ENCODE data around the gene NSF.

DNA sequence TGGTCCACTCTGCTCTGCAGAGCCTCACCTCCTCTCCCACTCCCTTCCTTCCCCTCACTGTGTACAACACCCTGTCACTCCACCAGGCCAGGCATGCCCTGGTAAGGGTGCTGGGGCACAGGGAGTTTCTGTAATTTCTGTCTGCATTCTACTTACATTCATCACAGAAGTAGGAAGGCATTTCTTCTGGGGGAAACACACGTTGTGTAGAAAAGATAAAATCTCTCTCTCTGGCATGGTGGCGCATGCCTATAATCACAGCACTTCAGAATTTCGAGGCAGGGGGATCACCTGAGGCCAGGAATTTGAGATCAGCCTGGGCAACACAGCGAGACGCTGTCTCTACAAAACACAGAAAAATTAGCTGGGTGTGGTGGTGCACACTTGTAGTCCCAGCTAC, 201.1 kb downstream of the NSF start:
- TF ChIP-seq, protein P1, sequence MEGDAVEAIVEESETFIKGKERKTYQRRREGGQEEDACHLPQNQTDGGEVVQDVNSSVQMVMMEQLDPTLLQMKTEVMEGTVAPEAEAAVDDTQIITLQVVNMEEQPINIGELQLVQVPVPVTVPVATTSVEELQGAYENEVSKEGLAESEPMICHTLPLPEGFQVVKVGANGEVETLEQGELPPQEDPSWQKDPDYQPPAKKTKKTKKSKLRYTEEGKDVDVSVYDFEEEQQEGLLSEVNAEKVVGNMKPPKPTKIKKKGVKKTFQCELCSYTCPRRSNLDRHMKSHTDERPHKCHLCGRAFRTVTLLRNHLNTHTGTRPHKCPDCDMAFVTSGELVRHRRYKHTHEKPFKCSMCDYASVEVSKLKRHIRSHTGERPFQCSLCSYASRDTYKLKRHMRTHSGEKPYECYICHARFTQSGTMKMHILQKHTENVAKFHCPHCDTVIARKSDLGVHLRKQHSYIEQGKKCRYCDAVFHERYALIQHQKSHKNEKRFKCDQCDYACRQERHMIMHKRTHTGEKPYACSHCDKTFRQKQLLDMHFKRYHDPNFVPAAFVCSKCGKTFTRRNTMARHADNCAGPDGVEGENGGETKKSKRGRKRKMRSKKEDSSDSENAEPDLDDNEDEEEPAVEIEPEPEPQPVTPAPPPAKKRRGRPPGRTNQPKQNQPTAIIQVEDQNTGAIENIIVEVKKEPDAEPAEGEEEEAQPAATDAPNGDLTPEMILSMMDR (IDR thresholded peaks at IDR 0.05): no peak
- no peak for TF ChIP-seq ZFX (IDR thresholded peaks at IDR 0.05; ENCODE audit: borderline replicate concordance)
